GM18508 (cell line): ENCODE measurements around the gene C1orf159.

ENCODE experiments used
- ATAC-seq: cut with Tn5 transposase; IDR thresholded peaks from one replicate; pipeline ENCODE4 v1.9.1; 2021; ENCODE audit warnings: moderate number of reproducible peaks; ENCODE audit not compliant: insufficient read depth, unreplicated experiment

C1orf159 gene

DNA sequence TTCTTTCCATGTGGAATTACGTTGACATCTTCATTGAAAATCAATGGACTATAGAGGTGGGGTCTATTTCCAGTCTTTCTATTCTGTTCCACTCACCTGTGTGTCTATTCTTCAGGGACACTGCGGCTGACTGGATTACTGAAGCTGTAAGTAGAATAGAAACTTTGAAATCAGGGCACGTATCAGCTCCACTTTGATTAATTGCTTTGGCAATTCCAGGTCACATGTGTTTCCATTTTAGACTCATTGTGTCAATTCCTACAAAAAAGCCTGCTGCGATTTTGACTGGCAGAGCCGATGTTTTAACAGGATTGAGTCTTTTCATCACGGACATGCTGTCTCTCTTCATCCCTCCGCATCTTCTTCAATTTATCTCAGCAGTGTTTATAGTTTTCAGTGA lies 20.9 kb downstream of the C1orf159 start:
- no peak for ATAC-seq

DNA sequence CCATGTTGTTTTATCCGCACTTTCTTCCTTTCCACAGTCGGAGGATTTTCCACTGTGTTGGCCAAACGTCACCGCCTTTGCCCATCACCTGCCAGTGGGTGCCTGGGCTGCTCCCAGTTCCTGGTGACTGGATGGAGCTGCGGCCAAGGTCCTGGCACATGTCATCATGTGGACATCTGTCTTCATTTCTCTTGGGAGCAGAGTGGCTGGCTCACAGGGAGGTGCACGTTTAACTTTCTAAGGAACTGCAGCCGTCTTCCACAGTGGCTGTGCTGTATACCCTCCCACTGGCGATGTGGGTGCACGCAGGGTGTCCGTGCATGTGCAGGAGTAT lies 22.3 kb downstream of the C1orf159 start:
- ATAC-seq: no peak

DNA sequence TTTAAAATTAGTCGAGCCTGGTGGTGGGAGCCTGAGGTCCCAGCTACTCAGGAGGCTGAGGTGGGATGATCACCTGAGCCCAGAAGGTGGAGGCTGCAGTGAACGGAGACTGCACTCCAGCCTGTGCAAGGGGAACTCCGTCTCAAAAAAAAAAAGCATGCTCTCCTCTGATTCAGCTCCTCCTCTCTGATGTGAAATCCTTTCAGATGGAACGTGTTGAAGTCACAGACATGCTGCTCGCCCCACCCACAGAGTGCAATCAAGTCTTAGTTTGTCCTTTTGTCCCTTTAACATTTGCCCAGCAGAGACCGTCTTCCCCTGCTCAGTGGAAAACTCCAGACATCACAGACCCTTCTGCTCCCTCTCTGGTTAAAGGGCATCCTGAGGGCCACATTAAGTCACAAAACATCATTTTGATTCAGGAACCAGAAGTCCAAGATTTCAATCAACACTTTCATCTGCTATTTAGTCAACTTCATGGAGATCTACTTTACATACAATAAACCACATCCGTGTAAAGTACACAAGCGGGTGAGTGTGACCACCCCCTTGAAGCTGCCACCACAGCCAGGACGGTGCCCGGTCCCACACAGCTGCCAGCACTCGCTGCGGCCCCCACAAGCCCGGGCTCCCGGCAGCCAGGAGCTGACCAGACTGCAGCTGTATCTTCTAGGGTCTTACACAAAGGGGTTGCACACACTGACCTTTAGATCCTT lies 22.8 kb downstream of the C1orf159 start:
- ATAC-seq: no peak

DNA sequence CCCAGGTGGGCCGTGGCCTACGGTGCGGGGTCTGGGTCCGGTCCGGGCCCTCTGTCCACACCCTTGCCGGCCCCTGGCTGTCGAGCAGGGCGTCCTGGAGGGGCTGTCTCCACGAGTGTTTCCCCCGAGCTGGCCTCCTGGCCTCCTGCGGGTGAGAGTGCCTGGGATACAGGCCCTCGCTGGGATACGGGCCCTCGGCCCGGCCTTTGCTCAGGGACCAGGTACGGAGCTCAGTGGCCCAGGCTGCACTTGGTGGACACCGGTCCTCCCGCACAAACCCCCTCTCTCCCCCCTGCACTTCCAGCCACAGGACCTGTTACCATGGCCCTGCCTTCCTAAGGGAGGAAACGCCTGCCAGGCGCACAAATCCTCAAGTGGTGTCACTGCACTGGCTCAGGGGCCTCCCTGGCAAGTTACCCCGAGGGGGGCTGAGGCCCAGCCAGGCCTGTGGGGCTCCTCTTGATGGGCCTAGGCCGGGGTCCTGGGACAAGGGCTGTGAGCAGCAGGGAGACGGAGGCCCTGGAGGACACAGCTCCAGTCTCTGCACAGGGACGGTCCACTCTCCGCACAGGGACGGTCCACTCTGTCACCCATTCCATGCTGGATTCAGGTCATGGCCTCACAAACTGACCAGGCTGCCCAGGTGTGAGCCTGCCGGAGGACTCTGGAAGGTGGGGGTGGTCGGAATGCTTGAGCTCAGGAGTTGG lies 23.6 kb downstream of the C1orf159 start:
- no peak for ATAC-seq

DNA sequence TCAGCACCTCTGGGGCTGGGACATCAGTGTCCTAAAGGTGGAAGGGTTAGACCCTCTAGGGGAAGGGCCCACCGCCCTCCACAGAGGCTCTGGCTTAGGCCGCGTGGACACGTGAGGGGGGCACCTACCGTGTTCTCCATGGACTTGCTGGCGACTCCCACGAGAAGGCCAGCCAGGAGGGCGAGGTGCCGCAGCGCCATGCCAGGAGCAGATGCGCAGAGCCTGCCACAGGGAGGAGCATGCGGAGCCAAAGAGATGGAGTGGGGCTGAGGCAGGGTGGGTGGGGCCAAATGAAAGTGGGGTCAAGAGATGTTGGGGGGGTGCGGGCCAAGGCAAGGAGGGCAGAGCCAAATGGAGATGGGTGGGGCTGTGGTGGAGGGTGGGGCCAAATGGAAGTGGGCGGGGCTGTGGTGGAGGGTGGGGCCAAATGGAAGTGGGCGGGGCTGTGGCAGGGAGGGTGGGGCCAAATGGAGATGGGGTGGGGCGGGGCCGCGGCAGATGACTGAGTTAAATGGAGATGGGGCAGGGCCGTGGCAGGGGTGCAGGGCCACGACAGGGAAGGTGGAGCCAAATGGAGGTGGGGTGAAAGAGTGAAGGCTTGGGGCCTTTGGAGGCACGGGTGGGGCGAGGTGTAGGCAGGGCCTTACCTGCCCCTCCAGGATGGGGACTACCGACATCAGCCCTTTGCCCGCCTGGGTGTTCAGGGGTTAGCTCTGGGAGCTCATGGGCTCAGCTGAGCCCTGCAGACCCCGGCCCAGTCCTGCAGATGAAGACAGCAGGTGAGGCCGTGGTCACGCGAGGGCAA lies 24.3 kb downstream of the C1orf159 start:
- no peak for ATAC-seq

DNA sequence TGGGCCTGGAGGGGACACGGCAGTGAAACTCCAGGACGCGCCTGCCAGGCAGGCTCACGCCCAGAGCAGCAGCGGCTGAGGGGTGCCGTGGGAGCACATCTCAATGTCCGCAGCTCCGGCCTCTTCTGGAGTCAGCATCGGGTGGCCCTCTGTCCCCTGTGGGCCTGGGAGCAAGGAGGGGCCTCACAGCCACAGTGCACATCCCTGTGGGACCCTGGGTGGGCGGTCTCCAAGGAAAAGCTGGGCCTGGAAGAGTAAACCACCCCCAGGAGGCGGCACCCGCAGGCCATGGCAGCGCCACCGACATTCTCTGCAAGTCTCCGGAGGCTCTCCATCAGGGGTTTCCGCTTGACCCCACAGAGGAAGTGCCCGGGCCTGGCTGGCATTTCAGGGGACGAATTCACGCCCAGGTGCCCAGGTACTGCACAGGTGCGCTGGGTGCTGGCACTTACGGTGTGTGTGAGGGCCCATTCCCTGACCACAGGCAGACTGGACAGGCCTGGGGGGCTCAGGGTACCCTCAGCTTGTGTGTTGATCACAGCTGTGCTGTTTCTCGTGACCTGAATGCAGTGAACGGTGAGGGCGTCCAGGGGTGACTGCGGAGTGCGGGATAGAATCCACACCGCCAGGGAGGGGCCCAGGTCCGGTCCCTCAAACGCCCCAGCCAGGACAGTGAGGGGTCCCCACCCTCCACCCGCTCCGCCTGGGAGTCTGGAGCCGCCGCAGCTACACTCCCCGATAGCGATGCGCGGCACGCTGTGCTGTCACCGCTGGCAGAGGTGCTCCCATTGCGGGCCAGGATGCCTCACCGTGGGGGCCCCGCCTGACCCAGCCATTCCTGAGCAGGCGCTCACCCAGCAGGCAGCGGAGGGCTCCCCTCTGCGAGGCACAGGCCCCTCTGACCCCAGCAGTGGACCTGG lies 25.2 kb downstream of the C1orf159 start:
- ATAC-seq: no peak

DNA sequence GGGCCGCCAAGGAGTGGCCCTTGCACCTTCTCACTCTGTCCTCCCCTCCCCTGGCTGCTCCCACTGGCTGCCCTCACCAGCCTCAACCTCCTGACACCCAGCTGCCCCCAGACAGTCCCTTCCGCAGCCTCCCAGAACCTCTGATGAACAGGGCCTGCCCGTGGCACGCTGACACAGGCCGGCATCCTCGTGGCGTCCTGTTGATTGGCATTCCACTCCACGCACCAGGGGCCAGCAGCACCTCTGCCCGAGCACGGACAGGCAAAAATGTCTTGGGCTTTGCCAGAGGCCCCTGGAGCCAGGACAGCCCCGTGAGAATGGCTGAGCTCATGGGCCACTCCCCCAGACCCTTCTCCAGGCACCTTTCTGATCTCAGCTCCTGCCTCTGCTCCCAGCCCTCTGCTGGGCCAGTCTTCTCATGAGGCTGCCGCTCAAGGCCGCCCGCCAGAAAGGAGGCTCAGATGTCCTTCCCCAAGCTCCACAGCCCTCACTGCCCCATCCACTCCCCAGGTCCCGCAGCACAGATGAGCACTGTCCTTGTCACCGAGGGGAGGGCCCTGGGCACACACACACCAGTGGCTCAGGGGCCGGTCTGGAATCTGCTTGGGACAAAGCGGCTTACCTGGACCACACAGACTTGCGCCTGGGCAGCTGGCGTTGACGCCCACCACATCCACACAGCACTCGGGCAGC lies 26.0 kb downstream of the C1orf159 start:
- ATAC-seq: no peak

DNA sequence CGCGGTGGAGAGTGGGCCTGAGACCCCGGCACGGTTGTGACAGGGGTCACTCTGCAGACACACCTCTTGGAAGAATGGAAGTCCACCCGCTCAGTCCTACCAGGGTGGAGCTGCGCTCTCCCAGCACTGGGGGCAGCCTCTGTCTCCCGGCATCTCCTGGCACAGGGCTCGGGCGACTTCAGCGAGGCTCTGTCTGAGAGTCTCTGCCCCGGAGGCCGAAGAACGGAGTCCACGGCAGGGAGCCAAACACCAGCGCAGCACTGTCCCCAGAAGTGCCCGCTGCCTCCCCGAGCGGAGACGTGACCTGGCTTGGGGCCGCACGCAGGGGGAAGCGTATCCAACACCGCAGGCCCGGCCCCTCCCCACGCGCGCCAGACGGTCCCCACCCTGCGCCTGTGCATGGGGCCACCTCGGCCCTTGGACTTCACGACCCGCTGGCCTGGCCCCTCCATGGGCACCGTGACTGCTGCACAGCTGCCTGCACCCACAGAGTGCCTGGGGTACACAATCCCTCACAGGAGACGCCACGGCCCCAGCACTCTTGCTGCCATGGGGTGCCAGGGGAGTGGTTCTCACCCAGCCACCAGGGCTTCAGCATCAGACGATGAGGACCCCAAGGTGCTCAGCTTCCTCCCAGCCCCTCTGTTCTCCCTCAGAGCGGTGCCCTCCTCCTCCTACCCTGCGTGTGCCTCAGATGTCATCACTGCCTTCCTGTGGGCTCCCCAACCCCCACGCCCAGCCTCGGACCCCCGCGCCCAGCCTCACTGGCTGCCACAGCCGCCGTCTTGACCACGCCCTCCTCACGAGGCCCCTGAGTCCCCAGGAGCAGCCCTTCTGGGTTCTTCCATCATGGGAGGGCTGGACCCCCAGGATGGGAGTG lies 26.8 kb downstream of the C1orf159 start:
- ATAC-seq: no peak

DNA sequence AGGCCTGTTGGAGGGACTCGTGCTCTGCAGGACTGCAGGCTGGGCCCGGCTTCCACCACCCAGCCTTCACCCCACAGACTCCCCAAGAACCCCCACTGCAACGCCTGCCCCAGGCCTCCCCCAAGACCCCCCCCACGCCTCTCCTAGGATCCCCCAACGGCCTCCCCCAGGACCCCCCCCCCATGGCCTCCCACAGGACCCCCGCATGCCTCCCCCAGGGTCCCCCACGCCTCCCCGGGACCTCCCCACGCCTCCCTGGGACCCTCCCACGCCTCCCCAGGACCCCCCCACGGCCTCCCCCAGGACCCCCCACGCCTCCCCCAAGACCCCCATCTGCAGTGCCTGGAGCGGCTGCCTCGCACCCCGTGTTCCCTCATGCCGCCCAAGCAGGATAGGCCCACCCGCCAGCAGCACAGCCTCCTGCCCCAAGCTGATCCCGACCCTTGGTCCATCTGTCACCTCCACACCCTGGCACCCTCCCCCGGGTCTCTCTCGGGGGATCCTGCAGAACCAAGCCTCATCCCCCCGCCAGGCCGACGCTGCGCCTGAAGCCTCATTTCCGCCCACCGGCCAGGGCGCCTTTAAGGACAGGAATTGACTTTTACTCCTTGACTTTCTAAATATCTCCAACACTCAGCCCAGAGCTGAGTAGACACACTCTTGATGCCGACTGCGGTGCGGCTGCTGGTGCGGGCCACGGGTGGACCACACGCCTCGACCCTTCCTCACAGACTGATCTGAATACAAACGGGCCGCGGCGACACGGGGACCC lies 27.7 kb downstream of the C1orf159 start:
- no peak for ATAC-seq

DNA sequence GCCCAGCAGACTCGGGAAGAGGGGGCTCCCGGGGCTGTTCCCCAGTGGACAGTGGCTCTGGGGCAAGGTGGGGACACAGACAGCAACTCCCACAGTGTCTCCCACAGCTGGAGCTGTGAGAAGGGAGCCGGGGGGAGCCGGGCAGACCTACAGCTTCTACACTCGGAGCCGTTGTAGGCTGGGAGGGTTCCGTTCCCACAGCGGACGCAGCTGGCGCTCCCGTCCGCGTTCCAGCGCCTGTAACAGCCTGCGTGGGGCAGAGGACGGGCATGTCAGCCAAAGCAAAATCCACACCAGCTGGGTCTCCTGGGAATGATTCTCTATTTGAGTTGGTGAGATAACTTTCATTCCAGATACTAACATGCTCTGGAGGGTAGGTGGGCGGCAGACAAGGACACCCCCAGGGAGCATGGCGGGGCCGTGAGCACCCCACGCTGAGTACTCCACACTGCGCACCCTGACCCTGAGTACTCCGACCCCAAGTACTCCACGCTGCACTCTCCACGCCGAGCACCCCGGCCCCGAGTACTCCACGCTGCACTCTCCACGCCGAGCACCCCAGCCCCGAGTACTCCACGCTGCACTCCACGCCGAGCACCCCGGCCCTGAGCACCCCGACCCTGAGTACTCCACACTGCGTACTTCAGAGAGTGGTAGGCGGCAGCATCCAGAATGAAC lies 28.4 kb downstream of the C1orf159 start:
- no peak for ATAC-seq

DNA sequence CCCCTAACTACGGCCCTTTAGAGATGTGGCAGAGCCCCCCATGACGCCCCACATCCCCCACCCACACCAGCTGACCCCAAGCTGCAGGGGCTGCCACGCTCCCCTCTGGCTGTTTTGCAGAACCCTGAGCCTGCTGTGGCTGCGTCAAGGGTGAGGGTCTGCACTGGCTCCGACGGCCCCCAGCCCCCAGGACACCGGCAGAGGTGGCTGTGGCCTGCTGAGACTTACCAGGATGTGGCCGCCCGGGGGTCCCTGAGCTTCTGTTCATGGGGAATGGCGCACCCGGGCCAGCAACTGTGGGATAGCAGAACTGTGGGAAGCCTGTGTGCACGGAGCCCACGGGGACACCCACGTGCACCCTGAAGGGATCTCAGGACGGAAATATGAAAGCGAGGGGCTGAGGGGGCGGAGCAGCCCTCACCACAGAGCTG lies 29.0 kb downstream of the C1orf159 start:
- no peak for ATAC-seq

DNA sequence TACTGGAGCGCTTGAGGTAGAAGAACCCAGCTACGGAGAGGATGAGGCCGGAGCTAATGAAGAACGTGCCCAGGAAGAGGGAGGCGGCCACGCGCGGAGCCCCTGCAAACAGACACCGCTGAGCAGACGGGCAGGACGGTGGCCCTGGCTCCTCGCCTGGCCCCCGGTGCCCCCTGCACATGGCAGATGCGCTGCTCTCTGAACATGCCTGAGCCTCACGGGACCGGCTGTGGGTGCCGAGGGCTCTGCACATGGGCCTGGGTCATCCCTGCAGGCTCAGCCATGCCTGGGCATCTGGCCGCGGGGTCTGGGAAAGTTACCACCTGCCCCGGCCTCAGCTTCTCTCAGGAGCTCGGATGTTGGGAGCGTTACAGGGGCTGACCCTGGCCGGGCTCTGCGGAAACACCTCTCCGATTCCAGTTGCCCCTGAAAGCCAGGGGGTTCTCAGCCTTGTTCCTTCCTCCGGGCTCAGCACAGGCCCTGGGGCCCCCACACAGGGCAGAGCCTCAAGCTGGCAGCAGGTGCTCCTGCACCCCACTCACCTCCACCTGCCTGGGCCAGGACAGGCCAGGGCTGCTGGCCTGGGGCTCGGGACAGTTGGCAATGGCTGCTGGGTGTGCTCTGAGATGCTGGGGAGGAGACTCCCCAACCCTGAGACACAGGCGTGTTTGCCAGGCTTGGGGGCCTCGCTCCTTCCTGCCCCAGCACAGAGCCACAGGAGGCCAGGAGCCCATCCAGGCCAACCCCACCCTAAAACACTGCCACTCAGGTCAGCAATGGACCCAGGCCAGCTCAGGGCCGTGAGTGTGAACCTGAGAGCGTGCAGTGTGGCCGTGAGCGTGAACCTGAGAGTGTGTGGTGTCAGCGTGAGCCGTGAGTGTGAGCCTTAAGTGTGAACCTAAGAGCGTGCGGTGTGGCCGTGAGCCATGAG lies 29.7 kb downstream of the C1orf159 start:
- no peak for ATAC-seq

DNA sequence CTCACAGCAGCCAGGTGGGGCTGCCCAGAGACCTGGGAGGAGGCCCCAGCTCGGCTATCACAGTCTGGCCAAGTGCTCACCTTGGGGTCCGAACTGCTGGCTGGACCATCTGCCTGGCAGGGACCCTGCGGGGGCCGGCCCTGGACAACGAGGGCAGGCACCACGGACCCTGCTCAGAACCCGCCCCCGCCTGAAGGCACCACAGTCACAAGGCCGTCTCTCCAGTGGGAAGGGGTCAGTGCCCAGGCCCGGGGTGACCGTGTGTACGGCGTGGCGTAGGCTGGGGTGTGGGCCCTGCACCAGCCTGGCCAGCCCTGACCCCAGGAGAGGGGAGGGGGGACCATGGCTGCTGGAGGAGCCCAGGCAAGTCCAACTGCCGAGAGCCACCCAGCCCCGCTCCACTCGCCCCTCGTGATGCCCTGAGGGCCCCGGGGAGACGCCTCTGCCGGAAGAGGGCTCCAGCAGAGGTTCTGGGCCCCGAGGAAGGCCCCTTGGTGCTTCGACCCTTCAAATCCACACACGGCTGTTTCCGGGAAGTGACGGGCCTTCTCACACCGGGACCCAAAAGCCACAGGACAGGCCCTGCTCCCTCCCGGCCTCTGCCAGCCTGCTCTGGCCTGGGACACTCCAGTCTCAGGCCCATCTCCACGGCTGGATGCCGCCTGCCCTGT lies 30.6 kb downstream of the C1orf159 start:
- ATAC-seq: no peak

DNA sequence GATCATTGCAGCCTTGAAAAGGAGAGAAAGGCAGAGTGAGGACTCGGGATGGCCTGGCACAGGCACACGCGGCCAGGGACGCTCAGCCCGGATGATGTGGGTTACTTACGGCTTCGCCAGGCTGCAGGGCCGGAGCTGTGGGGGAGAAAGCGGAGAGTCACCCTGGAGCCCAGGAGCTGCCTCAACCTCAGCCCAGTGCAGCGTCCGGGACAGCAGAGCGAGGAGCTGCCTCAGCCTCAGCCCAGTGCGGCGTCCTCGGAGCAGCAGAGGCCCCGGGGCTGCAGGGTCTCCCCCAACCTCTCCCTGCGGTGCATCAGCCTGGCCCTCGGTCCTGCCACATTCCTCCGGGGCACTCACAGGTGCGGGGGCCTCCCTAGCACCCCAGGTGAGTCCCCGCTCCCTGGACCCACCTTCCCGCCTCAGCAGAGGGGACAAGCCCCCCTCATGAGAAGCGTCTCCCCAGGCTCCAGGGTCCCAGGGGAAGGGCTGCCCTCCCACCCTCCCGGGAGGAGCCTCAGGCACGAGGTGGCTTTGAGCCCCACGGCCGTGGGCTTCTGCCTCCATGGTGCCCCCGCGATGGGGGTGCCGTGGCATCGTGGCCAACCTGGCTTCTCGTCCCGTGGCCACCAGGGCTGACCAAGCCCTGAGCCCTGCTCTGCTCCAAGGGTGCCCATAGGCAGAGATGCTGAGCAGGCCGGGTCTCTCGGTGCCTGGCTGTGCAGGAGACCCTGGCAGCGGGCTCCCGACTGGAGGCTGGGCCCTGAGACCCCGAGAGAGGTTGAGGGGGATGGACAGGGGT lies 31.3 kb downstream of the C1orf159 start:
- no peak for ATAC-seq
